T-helper 17 cell (primary cell): Measurements from ENCODE around the gene FN3K. TPM values are rescaled to one million over a fixed set of nuclear protein-coding genes. Genes with fewer than 3 reads are reported as not detected.
"Not testable (repeated sequence)": the region's sequence is repeated elsewhere in the genome, so short reads cannot be mapped to it uniquely, and the experiment has no call there.

Source experiments
- ATAC-seq: fragments of 150-1000 bp; cut with Tn5 transposase; 2 replicates; pipeline ENCODE4 v1.10.0; 2021; ENCODE audit warnings: mild to moderate bottlenecking, moderate library complexity
- DNase-seq, 3 donors: peaks; one replicate each; pipeline versions ENCODE4 v3.0.0 to v3.0.0-alpha.2; 2020 to 2021
- H3K9me3 ChIP-seq: one replicate; pipeline ENCODE4 v1.7.0; 2013; ENCODE audit warnings: low read length, mild to moderate bottlenecking; ENCODE audit not compliant: control insufficient read depth, poor library complexity, severe bottlenecking
- H3K27ac Mint-ChIP-seq: one replicate; pipeline ENCODE4 v1.8.0; 2022; ENCODE audit warnings: mild to moderate bottlenecking, moderate library complexity, mixed read lengths
- H3K27me3 Mint-ChIP-seq: one replicate; pipeline ENCODE4 v1.8.0; 2022; ENCODE audit warnings: mixed read lengths
- H3K36me3 Mint-ChIP-seq: one replicate; pipeline ENCODE4 v1.8.0; 2022; ENCODE audit warnings: low read depth, mixed read lengths
- H3K4me1 Mint-ChIP-seq: one replicate; pipeline ENCODE4 v1.8.0; 2022; ENCODE audit warnings: mild to moderate bottlenecking, mixed read lengths
- H3K4me3 Mint-ChIP-seq: one replicate; pipeline ENCODE4 v1.8.0; 2022; ENCODE audit warnings: mild to moderate bottlenecking, moderate library complexity, mixed read lengths
- total RNA-seq, 4 donors: library from RNA in 2 of 4; stranded (reverse) in 2 of 4; gene quantifications; one replicate each; pipeline ENCODE4 v1.2.3 and lab custom pipeline; 2022 to 2026

FN3K gene
- total RNA-seq, 2 donors from 2014 or later, result 3.2 to 6.5 TPM

GRCh38 chr17:82752371-82753200, 17.2 kb downstream of the FN3K start:
- Mint-ChIP-seq H3K4me1 (peaks cover 21% of the 10 kb centered on the region), H3K27ac (no peak overlapping the region), H3K4me3 (peak overlapping the region; percentile 87), H3K27me3 (no peaks in the 10 kb centered on the region), H3K36me3 (no peaks in the 10 kb centered on the region)
- DNase-seq, result peak in 2 of 3 donors; percentile 27 to 39
- ATAC-seq, result peak; percentile 19
- H3K9me3 ChIP-seq, result no peaks in the 10 kb centered on the region

DNA sequence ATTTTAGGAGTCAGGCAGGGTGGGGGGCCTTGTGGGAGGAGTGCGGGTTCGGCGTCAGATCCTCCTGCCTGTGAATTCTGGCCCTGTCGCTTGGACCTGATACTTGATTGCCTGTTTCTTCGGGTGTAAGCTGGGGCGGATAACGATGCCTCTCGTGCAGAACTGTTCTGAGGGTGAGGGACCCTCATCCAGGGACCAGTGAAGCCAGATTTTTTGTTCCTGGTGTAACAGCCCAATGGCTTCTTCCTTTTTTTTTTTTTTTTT, 17.7 kb downstream of the FN3K start:
- ATAC-seq (no peak), DNase-seq (no peak)
- H3K27me3 Mint-ChIP-seq, result no peaks in the 10 kb centered on the region
- no peak overlapping the region for H3K27ac Mint-ChIP-seq
- no peaks in the 10 kb centered on the region for H3K36me3 Mint-ChIP-seq
- peaks cover 21% of the 10 kb centered on the region for H3K4me1 Mint-ChIP-seq
- H3K4me3 Mint-ChIP-seq, result peak overlapping the region; percentile 71
- no peaks in the 10 kb centered on the region for H3K9me3 ChIP-seq

DNA sequence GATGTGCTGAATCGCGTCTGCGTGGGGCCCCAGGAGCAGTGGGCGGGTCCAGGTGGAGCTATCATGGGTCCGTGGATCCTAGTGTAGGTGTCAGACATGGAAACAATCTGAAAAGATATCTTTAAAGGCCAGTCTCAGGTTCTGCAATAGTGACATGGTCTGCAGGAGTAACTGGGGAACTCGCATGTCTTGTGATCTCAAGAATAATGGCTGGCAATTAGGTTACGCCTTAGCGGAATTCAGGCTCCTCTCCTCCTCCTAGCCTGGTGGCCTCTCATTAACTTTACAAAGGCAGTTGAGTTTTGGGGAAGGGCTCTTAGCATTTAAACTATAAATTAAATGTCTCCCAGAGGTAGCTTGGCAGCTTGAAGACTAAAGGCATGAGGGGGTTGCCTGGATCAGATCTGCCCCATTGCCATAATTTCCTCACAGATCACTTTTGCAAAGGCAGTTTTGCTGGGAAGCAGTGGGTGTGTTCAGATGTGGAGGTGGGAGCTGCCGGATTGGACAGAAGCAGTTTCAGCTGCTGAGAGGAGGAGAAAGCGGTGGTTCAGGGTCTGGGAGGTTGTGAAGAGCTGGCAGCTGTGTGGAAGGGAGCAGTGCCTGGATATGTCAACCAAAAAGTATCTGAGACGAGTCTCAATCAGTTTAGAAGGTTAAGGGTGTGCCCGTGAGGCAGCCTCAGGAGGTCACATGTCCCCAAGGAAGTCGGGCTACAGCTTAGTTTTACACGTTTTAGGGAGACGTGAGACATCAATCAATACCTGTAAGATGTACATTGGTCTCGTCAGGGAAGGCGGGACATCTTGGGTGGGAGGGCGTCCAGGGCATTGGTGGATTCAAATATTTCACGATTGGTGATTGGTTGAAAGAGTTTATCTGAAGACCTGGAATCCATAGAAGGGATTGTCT, 19.1 kb downstream of the FN3K start:
- ATAC-seq, result no peak
- H3K9me3 ChIP-seq, result no peaks in the 10 kb centered on the region
- H3K4me3 Mint-ChIP-seq, result no peak overlapping the region
- DNase-seq, result no peak
- H3K27me3 Mint-ChIP-seq, result no peaks in the 10 kb centered on the region
- peaks cover 21% of the 10 kb centered on the region for H3K4me1 Mint-ChIP-seq
- no peaks in the 10 kb centered on the region for H3K36me3 Mint-ChIP-seq
- H3K27ac Mint-ChIP-seq, result peak overlapping the region; percentile 84

DNA sequence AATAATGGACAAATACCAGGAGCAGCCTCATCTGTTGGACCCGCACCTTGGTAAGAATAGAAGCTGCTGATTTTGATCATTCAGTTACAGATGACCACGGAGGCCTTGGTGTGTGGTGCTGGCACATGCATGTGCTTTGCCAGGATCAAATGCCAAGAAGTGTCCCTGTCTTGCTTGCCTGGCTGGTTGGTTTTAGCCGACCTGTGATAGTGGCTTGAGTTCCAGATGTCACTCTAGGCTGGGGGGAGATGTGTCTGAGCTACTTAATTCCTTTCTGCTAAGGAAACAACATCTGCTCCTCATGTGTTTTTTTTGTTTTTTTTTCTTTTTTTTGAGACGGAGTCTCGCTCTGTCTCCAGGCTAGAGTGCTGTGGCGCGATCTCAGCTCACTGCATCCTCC, 20.8 kb downstream of the FN3K start:
- Mint-ChIP-seq H3K4me1 (peaks cover 25% of the 10 kb centered on the region), H3K36me3 (no peaks in the 10 kb centered on the region), H3K27ac (no peak overlapping the region), H3K27me3 (no peaks in the 10 kb centered on the region), H3K4me3 (no peak overlapping the region)
- ATAC-seq, result no peak
- H3K9me3 ChIP-seq, result no peaks in the 10 kb centered on the region
- DNase-seq, result no peak

DNA sequence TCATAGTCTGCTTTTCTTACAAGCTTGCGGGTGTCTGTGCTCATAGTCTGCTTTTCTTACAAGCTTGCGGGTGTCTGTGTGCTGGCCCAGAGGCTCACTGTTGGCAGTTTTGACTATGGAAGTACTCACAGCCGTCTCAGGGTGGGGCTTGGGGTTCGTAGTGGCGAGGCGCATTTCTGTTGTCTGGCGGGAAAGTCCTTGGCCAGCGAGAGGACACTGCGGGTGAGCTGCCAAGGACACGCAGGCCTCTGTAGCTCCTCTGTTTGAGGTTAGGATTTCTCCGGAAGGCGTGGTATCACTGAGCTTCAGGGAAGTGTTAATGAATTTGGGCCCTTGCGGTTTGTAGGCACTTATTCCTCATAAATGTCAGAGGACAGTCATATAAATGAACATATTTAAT, 30.0 kb downstream of the FN3K start:
- Mint-ChIP-seq H3K4me1 (peaks cover 5% of the 10 kb centered on the region), H3K36me3 (peaks cover 6% of the 10 kb centered on the region), H3K27me3 (no peaks in the 10 kb centered on the region), H3K27ac (no peak overlapping the region), H3K4me3 (no peak overlapping the region)
- no peak for DNase-seq
- H3K9me3 ChIP-seq, result no peaks in the 10 kb centered on the region
- no peak for ATAC-seq

- Mint-ChIP-seq H3K4me1 (peaks cover 6% of the 10 kb centered on the region), H3K27me3 (no peaks in the 10 kb centered on the region), H3K36me3 (peaks cover 6% of the 10 kb centered on the region), H3K4me3 (no peak overlapping the region), H3K27ac (no peak overlapping the region)
- ATAC-seq (no peak), DNase-seq (no peak)
- no peaks in the 10 kb centered on the region for H3K9me3 ChIP-seq
These were observed 31.8 kb downstream of the FN3K start for GRCh38 chr17:82767041-82767754.

- peaks cover 6% of the 10 kb centered on the region for H3K4me1 Mint-ChIP-seq
- H3K36me3 Mint-ChIP-seq, result peaks cover 5% of the 10 kb centered on the region
- ATAC-seq (no peak), DNase-seq (no peak)
- no peaks in the 10 kb centered on the region for H3K9me3 ChIP-seq
- no peak overlapping the region for H3K27ac Mint-ChIP-seq
- no peaks in the 10 kb centered on the region for H3K27me3 Mint-ChIP-seq
- no peak overlapping the region for H3K4me3 Mint-ChIP-seq
These were observed 33.6 kb downstream of the FN3K start for GRCh38 chr17:82769041-82769440.

DNA sequence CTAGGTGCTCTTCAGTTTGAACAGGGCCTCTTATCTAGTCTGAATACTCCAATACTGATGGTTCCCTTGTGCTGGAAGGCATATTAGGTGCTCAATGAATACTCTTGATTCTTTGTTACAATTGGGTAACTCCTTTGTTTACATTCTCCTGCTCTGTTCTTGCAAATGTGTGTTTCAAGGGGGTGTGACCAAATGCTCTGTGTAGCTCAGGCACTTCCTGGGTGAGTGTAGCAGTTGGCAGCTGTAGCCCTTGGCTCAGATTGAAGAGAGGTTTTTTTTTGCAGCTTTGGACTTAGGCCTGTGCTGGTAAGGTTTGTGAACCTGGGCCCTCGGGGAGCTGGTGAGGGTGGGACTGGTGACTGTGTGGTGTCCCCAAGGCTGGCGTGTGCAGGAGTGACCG, 36.6 kb downstream of the FN3K start:
- Mint-ChIP-seq H3K27ac (no peak overlapping the region), H3K36me3 (peaks cover 4% of the 10 kb centered on the region)

DNA sequence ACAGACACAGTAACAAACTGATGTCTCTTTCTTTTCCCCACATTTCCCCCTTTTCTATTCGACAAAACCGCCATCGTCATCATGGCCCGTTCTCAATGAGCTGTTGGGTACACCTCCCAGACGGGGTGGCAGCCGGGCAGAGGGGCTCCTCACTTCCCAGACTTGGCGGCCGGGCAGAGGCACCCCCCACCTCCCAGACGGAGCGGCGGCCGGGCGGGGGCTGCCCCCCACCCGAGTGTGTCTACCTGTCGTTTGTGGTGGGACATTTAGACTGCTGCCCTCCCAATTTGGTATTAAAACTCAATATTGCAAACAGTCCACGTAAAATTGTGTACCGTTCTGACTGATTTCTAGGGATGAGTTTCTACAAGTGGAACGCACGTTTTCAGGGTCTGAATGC, 39.0 kb downstream of the FN3K start:
- H3K4me1 Mint-ChIP-seq, H3K27ac Mint-ChIP-seq: not testable (repeated sequence)

More for the DNA sequence above, 36.6 kb downstream of the FN3K start:
- ATAC-seq (no peak), DNase-seq (no peak)
- no peaks in the 10 kb centered on the region for H3K9me3 ChIP-seq
- Mint-ChIP-seq H3K4me1 (peaks cover 4% of the 10 kb centered on the region), H3K27me3 (no peaks in the 10 kb centered on the region), H3K4me3 (no peak overlapping the region)

DNA sequence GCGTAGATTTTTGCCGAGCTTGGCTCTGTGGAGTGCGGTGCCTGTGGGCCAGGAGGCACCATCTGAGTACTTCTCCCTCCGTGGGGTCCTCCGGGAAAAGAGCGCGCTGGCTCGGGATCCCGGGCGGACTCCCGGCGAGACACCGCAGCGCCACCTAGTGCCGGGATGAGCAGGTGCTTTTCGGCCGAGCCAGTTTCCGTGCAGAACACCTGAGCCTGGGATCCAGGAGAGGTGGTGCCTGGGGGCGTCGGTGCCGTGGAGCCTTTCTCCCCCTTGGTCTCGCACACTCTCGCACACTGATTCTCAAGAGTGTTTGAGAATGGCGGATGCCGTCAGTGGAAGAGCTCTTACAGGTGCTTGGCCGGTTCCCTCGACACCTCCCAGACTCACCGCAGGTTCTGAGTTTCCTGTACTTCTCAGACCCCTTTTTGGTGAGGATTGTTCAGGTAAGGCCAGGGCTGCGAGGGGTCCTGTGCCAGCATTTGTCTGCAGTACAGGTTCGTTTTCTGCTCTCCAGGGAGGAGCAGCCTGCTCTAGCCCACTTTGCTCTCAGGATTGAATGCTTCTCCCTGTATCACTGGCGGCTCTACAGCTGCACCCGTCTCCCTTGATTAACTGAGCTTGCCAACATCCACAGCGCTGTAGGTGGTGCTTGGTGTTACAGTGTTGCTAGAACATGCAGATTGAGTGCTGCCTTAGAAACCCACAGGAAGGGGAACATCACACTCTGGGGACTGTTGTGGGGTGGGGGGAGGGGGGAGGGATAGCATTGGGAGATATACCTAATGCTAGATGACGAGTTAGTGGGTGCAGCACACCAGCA, 39.8 kb downstream of the FN3K start:
- ATAC-seq (no peak), DNase-seq (peak in 2 of 3 donors; percentile 34 to 35)
- Mint-ChIP-seq H3K27me3 (no peaks in the 10 kb centered on the region), H3K36me3 (peaks cover 2% of the 10 kb centered on the region), H3K27ac (no peak overlapping the region), H3K4me3 (peak overlapping the region; percentile 60), H3K4me1 (peaks cover 4% of the 10 kb centered on the region)
- H3K9me3 ChIP-seq, result no peaks in the 10 kb centered on the region

More for the DNA sequence above, 39.0 kb downstream of the FN3K start:
- not testable (repeated sequence) for H3K9me3 ChIP-seq, ATAC-seq, H3K36me3 Mint-ChIP-seq, H3K4me3 Mint-ChIP-seq, DNase-seq, H3K27me3 Mint-ChIP-seq

GRCh38 chr17:82776454-82776853, 41.0 kb downstream of the FN3K start:
- ATAC-seq (no peak), DNase-seq (no peak)
- peak overlapping the region; percentile 24 for H3K27ac Mint-ChIP-seq
- no peak overlapping the region for H3K4me3 Mint-ChIP-seq
- no peaks in the 10 kb centered on the region for H3K27me3 Mint-ChIP-seq
- no peaks in the 10 kb centered on the region for H3K9me3 ChIP-seq
- peaks cover 2% of the 10 kb centered on the region for H3K36me3 Mint-ChIP-seq
- peaks cover 4% of the 10 kb centered on the region for H3K4me1 Mint-ChIP-seq

DNA sequence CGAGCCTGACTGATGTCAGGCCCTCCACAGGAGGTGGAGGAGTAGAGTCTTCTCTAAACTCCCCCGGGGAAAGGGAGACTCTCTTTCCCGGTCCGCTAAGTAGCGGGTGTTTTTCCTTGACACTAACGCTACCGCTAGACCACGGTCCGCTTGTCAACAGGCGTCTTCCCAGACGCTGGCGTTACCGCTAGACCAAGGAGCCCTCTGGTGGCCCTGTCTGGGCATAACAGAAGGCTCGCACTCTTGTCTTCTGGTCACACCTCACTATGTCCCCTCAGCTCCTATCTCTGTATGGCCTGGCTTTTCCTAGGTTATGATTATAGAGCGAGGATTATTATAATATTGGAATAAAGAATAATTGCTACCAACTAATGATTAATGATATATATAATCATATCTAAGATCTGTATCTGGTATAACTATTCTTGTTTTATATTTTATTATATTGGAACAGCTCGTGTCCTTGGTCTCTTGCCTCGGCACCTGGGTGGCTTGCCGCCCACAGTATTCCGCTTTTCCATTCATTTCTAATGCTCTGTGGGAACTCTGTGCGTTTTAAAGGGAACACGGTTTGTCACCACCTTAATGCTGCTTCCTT, 42.5 kb downstream of the FN3K start:
- not testable (repeated sequence) for H3K27me3 Mint-ChIP-seq, H3K9me3 ChIP-seq, DNase-seq, H3K27ac Mint-ChIP-seq, H3K4me3 Mint-ChIP-seq, H3K36me3 Mint-ChIP-seq, ATAC-seq, H3K4me1 Mint-ChIP-seq
